Stomach (tissue), 9 donors: ENCODE results near the gene RAB28. TPM values are rescaled to one million over a fixed set of nuclear protein-coding genes. Genes with fewer than 3 reads are reported as not detected.

Experiments used
- DNase-seq, 2 donors: peaks; one replicate each; pipeline versions ENCODE4 v3.0.0 to v3.0.0-alpha.2; 2013 to 2019
- H3K27ac ChIP-seq, 5 donors: fragments of 200-600 bp in 4 of 5; sonication (generic) in 4 of 5; one replicate each; pipeline ENCODE4 v1.5.1; 2013 to 2019; ENCODE audit warnings: mild to moderate bottlenecking in 1 of 5, moderate library complexity in 1 of 5
- H3K27me3 ChIP-seq, 3 donors: fragments of 200-600 bp; sonication (generic); one replicate each; pipeline ENCODE4 v1.5.1; 2017 to 2019; ENCODE audit warnings: mixed run types in 1 of 3
- H3K36me3 ChIP-seq, 4 donors: fragments of 200-600 bp; sonication (generic); 1 replicate in 3 of 4; 2 replicates in 1 of 4; pipeline ENCODE4 v1.5.1; 2016 to 2019
- H3K4me1 ChIP-seq, 4 donors: fragments of 200-600 bp; sonication (generic); one replicate each; pipeline ENCODE4 v1.5.1; 2016 to 2019
- H3K4me3 ChIP-seq, 4 donors: fragments of 200-600 bp; sonication (generic) in 3 of 4; one replicate each; pipeline ENCODE4 v1.5.1; 2016 to 2019; ENCODE audit warnings: mild to moderate bottlenecking in 1 of 4
- H3K9me3 ChIP-seq, 4 donors: fragments of 200-600 bp; sonication (generic); one replicate each; pipeline ENCODE4 v1.5.1; 2016 to 2019
- CTCF ChIP-seq, 7 experiments: fragments of 450-650 bp in 4 of 7; fragments of 200-600 bp in 3 of 7; sonication (generic) in 3 of 7; IDR thresholded peaks; one replicate each; pipeline ENCODE4 v1.5.1; 2016 to 2019; ENCODE audit warnings: antibody characterized with exemption in 7 of 7, control low read depth in 2 of 7, mild to moderate bottlenecking in 1 of 7
- EP300 ChIP-seq: sonication (generic); formaldehyde crosslinking; IDR thresholded peaks from one replicate; pipeline ENCODE4 v1.6.1; 2017; ENCODE audit warnings: antibody characterized with exemption
- POLR2A ChIP-seq, 4 donors: fragments of 450-650 bp; IDR thresholded peaks; one replicate each; pipeline ENCODE4 v1.6.1; 2016; ENCODE audit warnings: antibody characterized with exemption in 4 of 4, control low read depth in 2 of 4, mild to moderate bottlenecking in 1 of 4, moderate library complexity in 1 of 4
- POLR2AphosphoS5 ChIP-seq, 3 donors: sonication (generic); formaldehyde crosslinking; IDR thresholded peaks; one replicate each; pipeline ENCODE4 v1.6.1; 2016; ENCODE audit warnings: antibody characterized with exemption in 3 of 3
- WGBS, 5 donors: extraction: QIAGEN DNeasy Blood & Tissue Kit in 3 of 5; methylation state at CpG; one replicate each; pipeline versions ENCODE4 v1.1.5 to v1.1.7; 2013 to 2018; 5-methylcytosine and 5-hydroxymethylcytosine counted together
- intact Hi-C: fragments of 100-400 bp; cut with DNase I; formaldehyde crosslinking; loops from one replicate; pipeline ENCODE4 v1.15.1; 2023; ENCODE audit warnings: low total_unique reads
- polyA plus RNA-seq, 3 donors: library from polyadenylated mRNA; stranded (reverse); fragments of 200-250 nt; gene quantifications; one replicate each; pipeline ENCODE4 v1.2.3, GENCODE V29; 2013
- total RNA-seq, 5 donors: library from RNA; depleted of rRNA; stranded (reverse); fragments of >200 nt; gene quantifications; one replicate each; pipeline versions ENCODE4 v1.1.0 to v1.2.3, GENCODE V29; 2014 to 2016
- donor health status: healthy with polysubstance abuse.
- donor health status: Bipolar disorder and iron deficiency.
- donor health status: healthy.

RAB28 gene
- total and polyA plus RNA-seq, 8 donors = 0.29 to 27.2 (median 14.7) TPM

- TF ChIP-seq POLR2AphosphoS5 (IDR thresholded peaks at IDR 0.05) (no peak), CTCF (IDR thresholded peaks at IDR 0.05) (no peak), POLR2A (IDR thresholded peaks at IDR 0.05) (no peak), EP300 (no peak)
- H3K9me3 ChIP-seq = peaks cover 0 to 4% (median 2%) of the 10 kb centered on the region in 4 donors
- peaks cover 3 to 20% (median 5%) of the 10 kb centered on the region in 3 donors for H3K27me3 ChIP-seq
- no peak overlapping the region for H3K27ac ChIP-seq
- H3K4me3 ChIP-seq = no peak overlapping the region
- intact Hi-C loops = no loop called here
- no peaks in the 10 kb centered on the region for H3K4me1 ChIP-seq
- no peaks in the 10 kb centered on the region for H3K36me3 ChIP-seq
- 80 to 94% (median 90%) methylated on average over 1 of the region's 1 CpG for WGBS, 5 donors
- no peak for DNase-seq
Measured at GRCh38 chr4:13498469-13498868, 14.3 kb upstream of the RAB28 start.

- DNase-seq = no peak
- 57 to 63% (median 60%) methylated on average over 2 of the region's 2 CpGs for whole genome bisulfite sequencing, 5 donors
- intact Hi-C loops = no loop called here
- no peak overlapping the region for H3K27ac ChIP-seq
- H3K27me3 ChIP-seq = peaks cover 3 to 17% (median 5%) of the 10 kb centered on the region in 3 donors
- H3K4me3 ChIP-seq = no peak overlapping the region
- TF ChIP-seq POLR2A (IDR thresholded peaks at IDR 0.05) = no peak
- TF ChIP-seq POLR2AphosphoS5 (IDR thresholded peaks at IDR 0.05) = no peak
- TF ChIP-seq EP300 = no peak
- TF ChIP-seq CTCF (IDR thresholded peaks at IDR 0.05) = no peak
- H3K9me3 ChIP-seq = peaks cover 0 to 4% (median 2%) of the 10 kb centered on the region in 4 donors
- H3K36me3 ChIP-seq = no peaks in the 10 kb centered on the region
- no peaks in the 10 kb centered on the region for H3K4me1 ChIP-seq
Measured at GRCh38 chr4:13496605-13497004, 12.5 kb upstream of the RAB28 start.

GRCh38 chr4:13495753-13496152 is 11.6 kb upstream of the RAB28 start:
- Histone ChIP-seq H3K36me3 (no peaks in the 10 kb centered on the region), H3K9me3 (peaks cover 0 to 4% (median 2%) of the 10 kb centered on the region in 4 donors), H3K27ac (no peak overlapping the region), H3K4me3 (no peak overlapping the region), H3K27me3 (peaks cover 0 to 12% (median 3%) of the 10 kb centered on the region in 3 donors), H3K4me1 (no peaks in the 10 kb centered on the region)
- intact Hi-C loops = no loop called here
- WGBS, 5 donors = 78 to 94% (median 91%) methylated on average over 1 of the region's 1 CpG
- TF ChIP-seq POLR2A (IDR thresholded peaks at IDR 0.05) (no peak), POLR2AphosphoS5 (IDR thresholded peaks at IDR 0.05) (no peak), EP300 (no peak), CTCF (IDR thresholded peaks at IDR 0.05) (no peak)
- no peak for DNase-seq

GRCh38 chr4:13493793-13494192 is 9.7 kb upstream of the RAB28 start:
- H3K27me3 ChIP-seq = peaks cover 0 to 17% (median 3%) of the 10 kb centered on the region in 3 donors
- TF ChIP-seq EP300 = no peak
- no peak for TF ChIP-seq POLR2AphosphoS5 (IDR thresholded peaks at IDR 0.05)
- TF ChIP-seq CTCF (IDR thresholded peaks at IDR 0.05) = no peak
- no peak for TF ChIP-seq POLR2A (IDR thresholded peaks at IDR 0.05)

More at GRCh38 chr4:13493793-13494192, 9.7 kb upstream of the RAB28 start:
- H3K27ac ChIP-seq = no peak overlapping the region
- no peak for DNase-seq
- no peaks in the 10 kb centered on the region for H3K4me1 ChIP-seq
- H3K36me3 ChIP-seq = no peaks in the 10 kb centered on the region
- peaks cover 0 to 4% (median 2%) of the 10 kb centered on the region in 4 donors for H3K9me3 ChIP-seq
- no peak overlapping the region for H3K4me3 ChIP-seq
- intact Hi-C loops = no loop called here
